Stimulated activated CD8-positive, alpha-beta memory T cell treated with anti-CD3 and anti-CD28 coated beads, Interleukin-7, amount 100 ng/mL, for 48 hours (primary cell): ENCODE results near the gene ESRRG.

Source experiments
- DNase-seq, 2 donors: peaks; one replicate each; pipeline ENCODE4 v3.0.0-alpha.2; 2020; ENCODE audit warnings: low read depth in 1 of 2; ENCODE audit errors: extremely low read depth in 1 of 2

Gene ESRRG

DNA sequence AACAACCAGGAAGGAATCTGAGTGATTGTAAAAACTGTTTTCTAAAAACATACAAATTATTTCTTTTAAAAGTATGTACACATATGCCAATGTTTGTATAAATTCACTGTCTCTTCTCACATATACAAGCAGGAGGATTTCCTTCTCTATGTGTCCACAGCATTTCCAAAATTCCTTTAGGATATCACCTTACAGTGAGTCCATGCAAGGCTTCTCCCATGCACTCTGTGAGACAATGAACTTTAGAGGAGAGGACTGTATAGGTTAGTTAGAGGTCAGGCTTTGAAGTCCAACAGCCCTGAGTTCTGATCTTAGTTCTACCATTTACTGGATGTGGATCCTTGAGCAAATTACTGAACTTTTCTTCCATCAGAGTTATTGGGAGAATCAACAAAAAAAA is 265.9 kb downstream of the ESRRG start:
- no peak for DNase-seq

DNA sequence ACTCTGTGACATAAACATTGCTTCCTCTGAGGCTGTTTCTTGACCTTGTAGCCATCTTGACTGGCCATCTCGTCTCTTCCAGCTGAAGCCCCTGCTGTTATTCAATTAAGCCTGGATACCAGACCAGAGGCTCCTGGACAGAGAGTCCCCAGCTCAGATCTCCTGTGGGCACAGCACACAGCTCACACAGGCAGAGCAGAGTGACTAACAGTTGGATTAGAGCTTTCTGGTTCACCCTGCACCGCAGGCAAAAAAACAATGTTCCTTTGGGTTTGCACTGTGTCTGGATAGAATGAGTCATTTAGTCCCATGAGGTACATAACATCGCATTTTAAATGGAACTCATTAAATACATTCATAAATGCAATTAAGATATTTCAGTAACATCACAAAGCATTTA is 266.5 kb downstream of the ESRRG start:
- DNase-seq, result no peak

DNA sequence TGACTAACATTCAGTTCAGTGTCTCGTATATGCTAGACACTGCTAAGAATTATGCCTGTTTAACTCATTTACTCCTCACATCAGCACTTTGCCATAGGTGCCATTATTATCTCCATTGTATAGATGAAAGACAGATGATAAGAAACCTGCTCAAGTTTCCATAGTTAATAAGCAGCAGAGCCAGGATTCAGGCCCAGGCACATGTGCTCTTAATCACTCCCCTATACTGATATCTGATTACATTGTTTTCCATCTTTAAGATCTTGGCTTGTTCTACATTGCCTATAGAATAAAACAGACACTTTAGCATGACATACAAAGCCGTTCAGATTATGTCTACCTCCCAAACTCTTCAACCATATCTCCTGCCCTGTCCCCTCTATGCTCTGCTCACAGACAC is 269.5 kb downstream of the ESRRG start:
- DNase-seq, result no peak
